Parathyroid adenoma (tissue), 2 donors: ENCODE measurements around the gene MAP2K2.
"Not testable (repeated sequence)": the region's sequence is repeated elsewhere in the genome, so short reads cannot be mapped to it uniquely, and the experiment has no call there.

ENCODE experiments used
- H2AFZ ChIP-seq: fragments of 300-600 bp; sonication (generic); one replicate; pipeline ENCODE4 v1.7.0; 2017; ENCODE audit warnings: antibody characterized with exemption, mild to moderate bottlenecking
- H3K27ac ChIP-seq: fragments of 300-600 bp; sonication (generic); one replicate; pipeline ENCODE4 v1.7.0; 2017
- H3K27me3 ChIP-seq: fragments of 300-600 bp; sonication (generic); one replicate; pipeline ENCODE4 v1.7.0; 2017; ENCODE audit warnings: low read length; ENCODE audit not compliant: control insufficient read depth, insufficient read depth
- H3K36me3 ChIP-seq: fragments of 300-600 bp; sonication (generic); one replicate; pipeline ENCODE4 v1.7.0; 2017; ENCODE audit warnings: low read length; ENCODE audit not compliant: control insufficient read depth, insufficient read depth
- H3K4me1 ChIP-seq: fragments of 300-600 bp; sonication (generic); one replicate; pipeline ENCODE4 v1.7.0; 2017; ENCODE audit warnings: control low read depth
- H3K4me2 ChIP-seq: fragments of 300-600 bp; sonication (generic); one replicate; pipeline ENCODE4 v1.7.0; 2017; ENCODE audit warnings: low read length
- H3K4me3 ChIP-seq: fragments of 300-600 bp; sonication (generic); one replicate; pipeline ENCODE4 v1.7.0; 2017; ENCODE audit warnings: low read depth, low read length
- H3K79me2 ChIP-seq: fragments of 300-600 bp; sonication (generic); one replicate; pipeline ENCODE4 v1.7.0; 2017; ENCODE audit warnings: control low read depth
- H3K9ac ChIP-seq: fragments of 300-600 bp; sonication (generic); one replicate; pipeline ENCODE4 v1.7.0; 2017; ENCODE audit warnings: mild to moderate bottlenecking
- H3K9me3 ChIP-seq: fragments of 300-600 bp; sonication (generic); one replicate; pipeline ENCODE4 v1.7.0; 2017; ENCODE audit warnings: low read length; ENCODE audit not compliant: control insufficient read depth
- TF ChIP-seq, protein P1 (sequence below): fragments of 300-600 bp; sonication (generic); IDR thresholded peaks from one replicate; pipeline ENCODE4 v1.7.0; 2017; ENCODE audit warnings: antibody characterized with exemption, mild to moderate bottlenecking
- donor health status: primary hyperparathyroidism.

Gene MAP2K2

GRCh38 chr19:4139614-4140236 lies 15.8 kb upstream of the MAP2K2 start:
- Histone ChIP-seq H3K4me3 (no peak overlapping the region), H3K4me1 (no peaks in the 10 kb centered on the region), H3K27me3 (no peaks in the 10 kb centered on the region), H3K9me3 (no peaks in the 10 kb centered on the region), H3K36me3 (no peaks in the 10 kb centered on the region), H2AFZ (no peak overlapping the region), H3K27ac (no peak overlapping the region), H3K4me2 (no peak overlapping the region), H3K79me2 (no peaks in the 10 kb centered on the region), H3K9ac (no peak overlapping the region)
- TF ChIP-seq, protein P1, sequence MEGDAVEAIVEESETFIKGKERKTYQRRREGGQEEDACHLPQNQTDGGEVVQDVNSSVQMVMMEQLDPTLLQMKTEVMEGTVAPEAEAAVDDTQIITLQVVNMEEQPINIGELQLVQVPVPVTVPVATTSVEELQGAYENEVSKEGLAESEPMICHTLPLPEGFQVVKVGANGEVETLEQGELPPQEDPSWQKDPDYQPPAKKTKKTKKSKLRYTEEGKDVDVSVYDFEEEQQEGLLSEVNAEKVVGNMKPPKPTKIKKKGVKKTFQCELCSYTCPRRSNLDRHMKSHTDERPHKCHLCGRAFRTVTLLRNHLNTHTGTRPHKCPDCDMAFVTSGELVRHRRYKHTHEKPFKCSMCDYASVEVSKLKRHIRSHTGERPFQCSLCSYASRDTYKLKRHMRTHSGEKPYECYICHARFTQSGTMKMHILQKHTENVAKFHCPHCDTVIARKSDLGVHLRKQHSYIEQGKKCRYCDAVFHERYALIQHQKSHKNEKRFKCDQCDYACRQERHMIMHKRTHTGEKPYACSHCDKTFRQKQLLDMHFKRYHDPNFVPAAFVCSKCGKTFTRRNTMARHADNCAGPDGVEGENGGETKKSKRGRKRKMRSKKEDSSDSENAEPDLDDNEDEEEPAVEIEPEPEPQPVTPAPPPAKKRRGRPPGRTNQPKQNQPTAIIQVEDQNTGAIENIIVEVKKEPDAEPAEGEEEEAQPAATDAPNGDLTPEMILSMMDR = peak; percentile 61

DNA sequence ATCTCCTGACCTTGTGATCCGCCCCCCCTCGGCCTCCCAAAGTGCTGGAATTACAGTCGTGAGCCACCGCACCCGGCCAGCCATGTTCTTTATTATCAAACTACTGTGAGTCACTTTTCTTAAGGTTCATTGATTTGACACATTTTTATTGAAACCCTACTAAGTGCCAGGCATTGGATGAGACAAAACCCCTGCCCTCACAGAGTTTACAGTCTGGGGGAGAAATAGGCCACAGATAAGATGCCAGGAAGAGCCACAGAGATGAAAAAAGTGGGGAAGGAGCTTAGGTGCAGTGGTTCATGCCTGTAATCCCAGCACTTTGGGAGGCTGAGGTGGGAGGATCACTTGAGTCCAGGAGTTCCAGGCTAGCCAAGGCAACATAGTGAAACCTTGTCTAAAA lies 14.5 kb upstream of the MAP2K2 start:
- Histone ChIP-seq H3K9me3 (no peaks in the 10 kb centered on the region), H3K4me1 (no peaks in the 10 kb centered on the region), H3K27me3 (no peaks in the 10 kb centered on the region), H3K4me2 (no peak overlapping the region), H3K36me3 (no peaks in the 10 kb centered on the region), H3K79me2 (no peaks in the 10 kb centered on the region), H3K4me3 (no peak overlapping the region), H2AFZ (no peak overlapping the region), H3K9ac (no peak overlapping the region), H3K27ac (no peak overlapping the region)
- TF ChIP-seq, protein P1 = no peak

GRCh38 chr19:4136680-4137088 lies 12.8 kb upstream of the MAP2K2 start:
- TF ChIP-seq, protein P1 = no peak
- no peak overlapping the region for H3K27ac ChIP-seq
- H3K79me2 ChIP-seq = no peaks in the 10 kb centered on the region
- H3K4me3 ChIP-seq = no peak overlapping the region
- no peaks in the 10 kb centered on the region for H3K36me3 ChIP-seq
- no peaks in the 10 kb centered on the region for H3K27me3 ChIP-seq
- no peak overlapping the region for H2AFZ ChIP-seq
- no peaks in the 10 kb centered on the region for H3K4me1 ChIP-seq
- H3K9me3 ChIP-seq = no peaks in the 10 kb centered on the region
- H3K4me2 ChIP-seq = no peak overlapping the region
- no peak overlapping the region for H3K9ac ChIP-seq

DNA sequence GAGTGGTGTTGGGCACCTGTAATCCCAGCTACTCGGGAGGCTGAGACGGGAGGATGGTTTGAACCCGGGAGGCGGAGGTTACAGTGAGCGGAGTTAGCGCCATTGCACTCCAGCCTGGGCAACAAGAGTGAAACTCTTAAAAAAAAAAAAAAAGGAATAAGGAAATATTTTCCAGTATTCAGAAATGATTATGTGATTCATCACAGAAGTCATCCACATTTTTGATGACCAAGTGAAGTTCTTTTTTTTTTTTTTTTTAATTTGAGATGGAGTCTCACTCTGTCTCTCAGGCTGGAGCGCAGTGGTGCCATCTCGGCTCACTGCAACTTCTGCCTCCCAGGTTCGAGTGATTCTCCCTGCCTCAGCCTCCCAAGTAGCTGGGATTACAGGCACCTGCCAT lies 11.5 kb upstream of the MAP2K2 start:
- H3K4me1 ChIP-seq, H3K27ac ChIP-seq, H3K79me2 ChIP-seq, H3K27me3 ChIP-seq, H2AFZ ChIP-seq, H3K36me3 ChIP-seq, H3K9me3 ChIP-seq, H3K4me3 ChIP-seq, H3K9ac ChIP-seq, H3K4me2 ChIP-seq: not testable (repeated sequence)

- Histone ChIP-seq H3K36me3 (no peaks in the 10 kb centered on the region), H3K9ac (no peak overlapping the region), H3K9me3 (no peaks in the 10 kb centered on the region), H3K79me2 (no peaks in the 10 kb centered on the region), H2AFZ (no peak overlapping the region), H3K27ac (no peak overlapping the region), H3K4me3 (no peak overlapping the region), H3K4me1 (no peaks in the 10 kb centered on the region), H3K27me3 (no peaks in the 10 kb centered on the region), H3K4me2 (no peak overlapping the region)
- TF ChIP-seq, protein P1 = no peak
Observed at GRCh38 chr19:4134351-4134750, 10.4 kb upstream of the MAP2K2 start.
